MM.1S (cell line): ENCODE data around the gene DISP3.

Experiments
- CTCF ChIP-seq: fragments of 300-600 bp; sonication (generic); IDR thresholded peaks from 2 replicates; pipeline ENCODE4 v1.5.1; 2016; ENCODE audit warnings: antibody characterized with exemption, low read length, mixed read lengths
- EZH2phosphoT487 ChIP-seq: fragments of 300-600 bp; sonication (generic); IDR thresholded peaks from 2 replicates; pipeline ENCODE4 v1.6.1; 2018; ENCODE audit warnings: antibody characterized with exemption, low read length

DNA sequence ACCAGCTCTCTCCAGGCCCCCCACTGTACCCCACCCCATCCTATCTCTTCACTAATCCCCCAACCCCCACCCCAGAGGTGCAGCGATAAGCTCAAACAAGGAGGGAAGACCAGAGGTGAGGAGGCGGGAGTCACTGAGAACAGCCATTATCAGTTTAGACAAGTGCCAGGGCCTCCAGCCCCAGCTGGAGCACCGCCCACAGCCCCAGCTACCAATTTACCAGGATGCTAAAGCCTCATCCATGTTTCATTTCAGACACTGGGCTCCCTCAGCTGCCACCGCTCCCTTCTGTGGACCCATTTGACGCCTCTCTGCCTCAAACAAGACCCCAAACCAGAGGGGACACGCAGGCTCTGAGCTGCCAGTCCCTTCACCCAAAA is 80.6 kb downstream of the DISP3 start:
- TF ChIP-seq CTCF, result no peak
- TF ChIP-seq EZH2phosphoT487, result no peak
